AML-193 (cell line): Measurements from ENCODE around the gene TRAK2.

Source experiments
- DNase-seq, 2 experiments: peaks; one replicate each; lab custom pipeline; 2025; lab: John Stamatoyannopoulos, UW

Gene TRAK2

DNA sequence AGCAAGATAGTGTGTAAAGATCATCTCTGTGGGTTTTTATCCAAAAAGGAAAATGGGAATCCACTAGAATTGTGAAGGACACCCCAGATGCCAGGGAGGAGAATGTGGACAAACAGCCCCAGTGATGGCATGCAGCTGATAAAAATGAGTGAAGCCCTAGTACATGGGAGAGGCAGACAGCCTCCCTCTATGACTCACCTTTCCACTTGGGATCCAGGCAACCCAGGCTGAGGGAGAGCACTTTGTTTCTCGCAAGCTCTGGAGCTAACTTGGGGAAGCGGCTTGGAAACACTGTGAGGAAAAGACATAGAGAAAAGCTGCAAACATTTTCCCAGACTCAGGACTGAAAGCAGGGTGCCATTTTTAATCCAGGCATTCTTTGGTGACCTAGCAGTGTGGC lies 88.9 kb downstream of the TRAK2 start:
- no peak for DNase-seq

DNA sequence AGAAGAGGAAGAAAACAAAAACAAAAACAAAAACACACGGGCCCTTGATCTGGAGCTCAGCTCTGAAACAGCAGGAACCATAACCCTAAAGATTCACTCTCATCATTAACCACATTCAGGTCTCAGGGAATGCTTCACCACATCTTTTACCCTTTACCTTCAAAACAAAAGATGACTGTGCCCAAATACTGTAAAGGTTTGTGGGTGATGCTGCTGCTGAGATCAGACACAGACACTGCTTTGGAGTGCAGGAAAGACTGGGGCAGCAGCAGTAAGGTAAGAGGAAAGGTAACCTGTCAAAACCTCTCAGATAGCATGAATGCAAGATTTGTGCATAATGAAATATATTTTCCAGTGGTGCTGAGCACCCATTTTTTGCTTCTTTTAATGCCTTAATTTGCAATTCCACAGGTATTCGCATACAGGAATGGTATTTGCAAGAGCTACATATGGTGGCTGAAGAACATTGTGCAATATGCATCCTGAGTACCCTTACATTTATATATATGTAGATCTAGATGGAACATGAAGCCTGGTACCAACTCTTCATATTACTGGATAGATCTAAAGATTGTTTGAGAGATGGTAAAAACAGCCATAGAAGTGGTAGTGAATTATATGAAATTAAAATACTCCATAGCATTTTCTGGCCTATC lies 90.1 kb downstream of the TRAK2 start:
- no peak for DNase-seq

DNA sequence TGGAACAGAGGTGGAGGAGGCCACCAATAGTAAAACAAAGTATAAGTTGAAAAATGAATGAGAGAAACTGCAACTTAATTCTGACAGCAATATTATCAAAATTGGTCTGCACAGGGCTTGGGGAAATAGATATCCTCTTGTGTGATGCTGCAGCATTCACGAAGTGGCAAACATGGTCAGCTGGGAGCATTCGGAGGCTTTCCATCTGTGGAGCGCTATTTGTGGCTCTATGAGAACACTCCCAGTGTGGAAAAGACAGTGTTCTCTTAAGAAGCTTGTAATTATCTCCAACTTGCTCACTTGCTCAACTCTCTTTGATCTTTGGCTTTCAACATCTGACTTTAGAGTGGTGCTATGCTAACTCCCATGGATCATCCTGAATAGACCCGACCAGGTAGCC lies 91.0 kb downstream of the TRAK2 start:
- no peak for DNase-seq

DNA sequence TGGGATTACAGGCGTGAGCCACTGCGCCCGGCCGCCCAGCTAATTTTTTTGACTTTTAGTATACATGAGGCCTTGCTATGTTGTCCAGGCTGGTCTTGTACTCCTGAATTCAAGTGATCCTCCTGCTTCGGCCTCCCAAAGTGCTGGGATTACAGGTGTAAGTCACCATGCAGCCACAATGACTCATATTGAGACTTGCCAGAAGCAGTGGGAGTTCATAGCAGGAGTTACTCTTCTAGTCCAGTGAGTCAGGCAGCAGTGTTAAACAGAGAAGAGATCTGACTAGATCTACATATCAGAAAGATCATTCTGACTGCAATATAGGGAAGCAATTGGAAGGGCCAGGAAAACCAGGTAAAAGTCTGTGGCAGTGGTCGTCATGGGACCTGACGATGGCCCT lies 92.6 kb downstream of the TRAK2 start:
- no peak for DNase-seq

DNA sequence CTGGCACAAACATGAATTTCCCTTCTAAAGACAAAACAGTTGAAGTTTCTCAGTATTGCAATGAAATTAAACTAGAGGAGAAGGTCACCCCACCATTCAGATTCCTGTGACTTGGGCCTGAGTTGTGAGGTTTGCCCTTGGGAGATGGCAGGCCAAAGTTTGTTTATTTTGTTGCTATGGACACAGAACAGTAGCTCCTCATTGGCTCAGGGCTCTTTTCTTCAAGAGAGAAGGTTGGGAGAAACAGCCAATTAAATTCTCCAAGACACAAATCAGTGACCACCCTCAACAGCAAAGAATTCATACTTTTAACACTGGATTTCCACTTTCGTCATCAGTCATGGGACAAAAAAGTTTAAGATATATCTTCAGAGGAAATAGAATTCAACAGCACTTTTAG lies 94.0 kb downstream of the TRAK2 start, which contains the start of gene FLACC1:
Gene FLACC1 (minus strand): TSS at position 125 of the 400 bp plus-strand sequence. CDS start 5,941 bp downstream, outside the sequence.
- DNase-seq, result no peak

DNA sequence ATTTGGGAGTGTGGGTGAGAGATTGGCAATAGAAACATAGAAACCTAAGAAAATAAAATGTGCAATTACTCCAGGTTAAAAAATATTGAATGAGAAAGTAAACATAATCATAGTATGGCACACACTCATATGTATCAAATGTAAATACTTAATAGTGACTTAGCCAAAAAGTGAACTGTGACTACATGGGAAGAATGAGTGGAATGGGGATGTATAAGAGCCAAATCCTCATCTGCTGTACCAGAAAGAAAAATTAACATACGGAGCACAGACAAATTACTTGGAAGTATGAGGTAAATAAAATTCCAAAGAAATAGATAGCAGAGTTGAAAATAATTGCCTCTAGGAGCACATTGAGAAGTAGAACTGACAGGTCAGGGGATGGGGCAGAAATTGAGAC lies 98.1 kb downstream of the TRAK2 start:
- DNase-seq, result no peak

DNA sequence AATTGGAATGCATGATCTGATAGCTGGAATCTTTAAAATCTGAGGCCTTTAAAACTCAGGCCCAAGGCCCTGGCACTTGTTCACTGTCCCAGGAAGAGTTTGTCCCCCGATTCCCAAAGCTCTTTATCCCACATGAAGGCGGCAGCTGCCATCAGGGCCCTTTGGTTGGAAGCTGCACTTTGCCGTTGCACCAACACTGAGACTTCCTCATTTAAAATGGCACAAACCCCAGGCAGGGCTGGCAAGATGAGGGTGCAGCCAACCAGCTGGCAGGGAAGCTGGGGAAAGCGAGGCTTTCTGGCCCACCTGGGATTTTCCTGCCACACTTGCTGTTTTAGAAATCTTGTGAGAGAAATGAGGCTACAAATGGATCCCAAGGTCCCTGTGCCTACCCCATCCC lies 100.4 kb downstream of the TRAK2 start:
- DNase-seq, result no peak

DNA sequence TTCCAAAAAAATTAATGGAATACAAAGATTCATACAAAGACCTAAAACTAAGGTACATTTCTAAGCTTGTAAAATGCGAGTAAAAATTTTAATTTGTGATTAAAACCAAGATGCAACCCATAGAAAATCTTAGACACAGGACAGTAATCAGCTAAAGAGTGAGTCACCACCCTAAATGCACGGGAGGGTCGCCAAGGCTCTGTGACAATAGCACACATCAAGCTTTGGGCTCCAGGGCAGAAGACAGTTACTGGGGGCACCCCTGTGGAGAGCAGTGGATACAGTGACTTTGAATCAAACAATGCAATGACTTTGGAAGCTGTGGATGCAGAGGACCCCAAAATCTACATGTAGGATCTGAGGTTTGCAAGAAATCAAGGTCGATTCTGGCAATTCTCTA lies 101.7 kb downstream of the TRAK2 start:
- DNase-seq, result no peak

DNA sequence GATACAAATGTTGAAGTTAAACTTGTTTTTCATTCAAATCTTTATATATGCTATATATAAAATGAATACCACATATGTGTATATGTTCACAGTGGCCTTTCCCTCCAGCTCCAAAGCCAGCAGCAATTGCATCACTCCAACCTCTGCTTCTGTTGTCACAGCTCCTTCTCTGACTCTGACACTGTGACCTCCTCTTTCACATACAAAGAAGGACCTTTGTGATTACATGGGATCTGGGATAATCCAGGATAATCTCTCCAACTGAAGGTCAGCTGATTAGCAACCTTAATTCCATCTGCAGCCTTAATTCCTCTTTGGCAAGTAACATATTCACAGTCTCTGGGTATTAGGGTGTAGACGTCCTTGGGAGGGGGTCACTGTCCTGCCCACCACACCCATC lies 102.5 kb downstream of the TRAK2 start:
- DNase-seq, result no peak

DNA sequence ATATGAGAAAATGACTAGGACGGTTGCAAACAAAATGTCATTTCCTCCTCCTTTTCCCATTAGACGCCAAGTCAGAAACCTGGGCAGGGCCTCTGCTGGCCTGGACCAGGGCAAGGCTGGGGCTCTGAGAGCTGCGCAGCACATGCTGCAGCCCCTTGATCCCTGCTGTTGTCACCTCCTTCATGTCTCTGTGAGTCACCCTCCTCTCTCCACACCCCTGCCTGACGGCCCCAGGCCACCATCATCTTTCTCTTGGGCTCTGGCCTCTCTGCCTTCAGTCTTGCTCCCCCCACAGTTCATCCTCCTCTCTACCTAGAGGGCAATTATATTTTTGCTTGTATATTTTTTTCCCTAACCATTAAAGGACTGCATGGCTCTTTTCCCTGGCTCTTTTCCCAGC lies 104.1 kb downstream of the TRAK2 start:
- no peak for DNase-seq

DNA sequence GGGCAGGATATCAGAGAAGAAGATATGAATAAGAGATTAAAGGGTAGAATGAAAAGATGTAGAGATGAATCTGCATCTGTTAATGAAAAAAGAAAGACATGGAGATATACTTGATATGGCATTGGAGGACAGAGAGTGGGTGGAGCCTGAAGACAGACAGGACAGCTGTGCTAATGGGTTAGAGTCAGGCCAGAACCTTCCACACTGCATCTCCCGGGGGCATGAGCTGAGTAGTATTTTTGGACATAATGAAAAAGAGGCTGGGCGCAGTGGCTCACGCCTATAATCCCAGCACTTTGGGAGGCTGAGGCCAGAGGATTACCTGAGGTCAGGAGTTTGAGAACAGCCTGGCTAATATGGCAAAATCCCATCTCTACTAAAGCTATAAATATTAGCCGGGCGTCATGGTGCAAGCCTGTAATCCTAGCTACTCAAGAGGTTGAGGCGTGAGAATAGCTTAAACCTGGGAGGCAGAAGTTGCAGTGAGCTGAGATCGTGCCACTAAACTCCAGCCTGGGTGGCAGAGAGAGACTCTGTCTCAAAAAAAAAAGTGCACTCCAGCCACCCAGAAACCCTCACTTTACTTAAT lies 105.5 kb downstream of the TRAK2 start:
- DNase-seq, result no peak

DNA sequence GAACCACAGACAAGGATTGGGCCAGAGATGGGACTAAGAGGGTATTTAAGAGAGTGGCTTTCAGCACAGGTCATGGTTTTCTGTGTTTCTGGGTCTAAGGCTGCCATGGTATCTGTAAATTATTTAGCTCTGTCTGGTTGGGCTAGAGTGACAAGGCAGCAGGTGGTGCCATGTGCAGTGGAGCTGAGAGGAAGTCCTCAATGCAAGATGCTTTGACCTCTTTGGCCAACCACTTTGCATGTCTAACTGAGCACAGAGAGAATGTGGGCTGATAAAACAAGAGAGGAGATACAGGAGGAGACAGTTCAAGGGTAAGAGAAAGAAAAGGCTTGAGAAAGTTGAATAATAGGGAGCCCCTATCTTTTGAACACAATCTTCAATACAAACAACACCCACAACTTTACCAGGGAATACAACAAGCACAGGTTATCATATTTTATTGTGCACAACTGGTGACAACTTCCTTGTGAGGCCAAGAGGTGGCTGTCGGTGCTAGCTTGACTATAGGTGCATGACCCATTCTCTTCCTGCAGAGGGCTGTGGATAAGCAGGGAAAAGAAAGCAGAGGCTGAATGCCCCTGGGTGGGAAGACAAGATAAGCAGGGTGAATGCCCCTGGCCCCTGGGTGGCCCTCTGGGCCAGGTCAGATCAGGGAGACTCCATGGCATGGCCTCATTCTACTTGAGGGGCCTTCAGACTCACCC lies 106.4 kb downstream of the TRAK2 start:
- DNase-seq, result no peak

DNA sequence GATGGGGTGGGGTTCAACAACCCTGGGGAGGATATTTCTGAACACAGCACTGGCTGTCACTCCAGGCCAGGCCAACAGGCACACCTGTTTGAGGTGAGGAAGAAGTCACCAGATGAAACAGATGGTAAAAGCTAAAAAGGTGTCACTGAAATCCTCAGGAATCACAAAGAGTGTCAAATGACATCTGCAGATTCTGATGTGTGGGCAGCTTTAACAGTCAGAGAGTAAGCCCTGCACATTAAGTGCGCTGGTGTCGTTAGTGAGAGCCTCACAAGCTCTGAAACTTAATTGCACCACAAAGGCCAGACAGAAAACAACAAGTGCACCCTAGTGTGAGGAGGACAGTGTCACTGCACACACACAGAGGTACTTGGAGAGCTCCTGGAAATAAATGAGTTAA lies 107.7 kb downstream of the TRAK2 start:
- no peak for DNase-seq

DNA sequence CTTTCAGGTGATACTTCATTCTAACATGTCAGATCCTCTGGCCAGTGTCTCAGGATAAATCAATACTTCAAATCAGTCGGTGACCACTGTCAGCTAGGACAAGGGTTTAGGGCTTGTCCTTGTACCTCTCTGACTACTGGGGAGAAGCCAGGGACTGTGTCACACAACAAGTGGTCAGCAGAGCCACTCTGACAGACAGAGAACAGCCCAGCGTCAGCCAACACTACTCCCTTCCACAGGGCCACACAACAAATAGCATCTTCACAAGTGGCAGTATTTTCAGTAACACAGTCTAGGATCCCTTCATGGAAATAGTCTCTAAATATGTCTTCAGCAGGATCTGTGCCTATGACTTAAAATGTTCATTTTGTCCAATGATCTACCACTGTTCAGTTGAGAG lies 108.3 kb downstream of the TRAK2 start:
- DNase-seq, result no peak

DNA sequence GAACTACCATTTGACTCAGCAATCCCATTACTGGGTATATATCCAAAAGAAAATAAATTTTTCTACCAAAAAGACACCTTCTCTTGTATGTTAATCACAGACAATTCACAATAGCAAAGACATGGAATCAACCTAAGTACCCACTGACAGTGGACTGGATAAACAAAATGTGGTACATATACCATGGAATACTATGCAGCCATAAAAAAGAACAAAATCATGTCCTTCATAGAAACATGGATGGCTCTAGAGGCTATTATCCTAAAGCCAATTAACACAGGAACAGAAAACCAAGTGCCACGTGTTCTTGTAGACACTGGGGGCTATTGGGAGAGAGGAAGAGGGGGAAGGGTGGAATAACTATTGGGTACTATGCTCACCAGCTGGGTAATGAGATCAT lies 121.8 kb downstream of the TRAK2 start:
- no peak for DNase-seq

DNA sequence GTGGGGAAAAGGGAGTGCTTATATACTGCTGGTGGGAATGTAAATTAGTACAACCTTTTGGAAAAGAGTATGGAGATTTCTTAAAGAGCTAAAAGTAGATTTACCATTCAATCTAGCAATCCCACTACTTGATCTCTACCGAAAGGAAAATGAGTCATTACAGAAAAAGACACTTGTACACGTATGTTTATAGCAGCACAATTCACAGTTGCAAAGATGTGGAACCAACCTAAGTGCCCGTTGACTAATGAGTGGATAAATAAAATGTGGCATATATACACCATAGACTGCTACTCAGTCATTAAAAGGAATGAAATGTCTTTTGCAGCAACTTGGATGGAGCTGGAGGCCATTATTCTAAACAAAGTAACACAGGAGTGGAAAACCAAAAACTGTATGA lies 123.6 kb downstream of the TRAK2 start:
- no peak for DNase-seq
